ENCODE results near the gene ECHS1. TPM values are rescaled to one million over a fixed set of nuclear protein-coding genes. Genes with fewer than 3 reads are reported as not detected.

ECHS1 gene
- polyA plus RNA-seq, 2 of the 4 experiments (the other 2 are of a cell fraction), result 66.7 to 133 TPM

GRCh38 chr10:133313192-133313591 is 60.0 kb downstream of the ECHS1 start:
- ChIA-PET CTCF (interaction anchor here (0.9 to 3.6 kb wide), 7 partner anchors 11 to 66 kb away, joined by 3 to 33 read pairs (median 3); partner anchors contain the start of gene PAOX), POLR2A (no interaction called here)
- Histone ChIP-seq H3K4me3 (no peak overlapping the region), H3K9me3 (no peaks in the 10 kb centered on the region), H3K27ac (no peak overlapping the region), H3K4me2 (no peak overlapping the region), H3K4me1 (peaks cover 6% of the 10 kb centered on the region; the same call in 1 of the 3 replicates)
- TF ChIP-seq, protein P1, sequence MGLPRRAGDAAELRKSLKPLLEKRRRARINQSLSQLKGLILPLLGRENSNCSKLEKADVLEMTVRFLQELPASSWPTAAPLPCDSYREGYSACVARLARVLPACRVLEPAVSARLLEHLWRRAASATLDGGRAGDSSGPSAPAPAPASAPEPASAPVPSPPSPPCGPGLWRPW (IDR thresholded peaks at IDR 0.05), result no peak
- TF ChIP-seq JUN (IDR thresholded peaks at IDR 0.05), result no peak
- no peak for TF ChIP-seq HEYL (CRISPR knock-in tag; IDR thresholded peaks at IDR 0.05)
- no peak for TF ChIP-seq FOSB (CRISPR knock-in tag; IDR thresholded peaks at IDR 0.05)
- TF ChIP-seq BCL3 (IDR thresholded peaks at IDR 0.05), result no peak
- no peak for FAIRE-seq
- ATAC-seq, result no peak
- 42% methylated on average over 4 of the region's 4 CpGs for WGBS (ENCODE audit: missing lambda C conversion rate)
- no peak for DNase-seq (ENCODE audit: low read depth in 1 of 2, low spot score in 1 of 2)

DNA sequence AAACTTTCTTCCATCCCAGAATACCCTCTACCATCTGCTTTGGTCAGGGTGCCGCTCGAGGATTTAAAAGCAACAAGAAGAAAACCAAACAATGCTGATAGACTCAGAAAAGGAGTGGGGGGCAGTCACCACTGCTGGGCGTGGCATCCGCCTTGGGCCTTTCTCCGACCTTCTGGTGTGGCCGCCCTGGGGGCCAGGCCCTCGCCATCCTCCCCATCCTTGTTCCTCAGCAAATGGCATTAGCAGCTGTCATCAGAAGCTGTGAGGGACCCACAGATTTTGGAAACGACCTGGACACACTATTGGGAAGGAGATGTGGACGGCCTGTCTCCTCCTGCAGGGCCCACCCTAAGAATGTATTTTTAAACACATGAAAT is 60.4 kb downstream of the ECHS1 start:
- Histone ChIP-seq H3K4me2 (no peak overlapping the region), H3K27ac (no peak overlapping the region), H3K9me3 (no peaks in the 10 kb centered on the region), H3K4me1 (peaks cover 6% of the 10 kb centered on the region; the same call in 1 of the 3 replicates), H3K4me3 (no peak overlapping the region)
- DNase-seq (ENCODE audit: low read depth in 1 of 2, low spot score in 1 of 2), result no peak
- 79% methylated on average over 9 of the region's 9 CpGs for WGBS (ENCODE audit: missing lambda C conversion rate)
- ChIA-PET CTCF (interaction anchor here (0.7 to 2.0 kb wide), 2 partner anchors 11 to 16 kb away, joined by 3 to 4 read pairs; no protein-coding TSS in a partner anchor), POLR2A (no interaction called here)
- ATAC-seq, result no peak
- FAIRE-seq, result no peak
- TF ChIP-seq ZFP36 (IDR thresholded peaks at IDR 0.05; ENCODE audit: borderline replicate concordance, partially characterized antibody), result no peak
- TF ChIP-seq KDM5A (IDR thresholded peaks at IDR 0.05), result no peak
- TF ChIP-seq NPAS2 (CRISPR knock-in tag; IDR thresholded peaks at IDR 0.05; ENCODE audit: borderline replicate concordance), result no peak
- TF ChIP-seq, protein P2, sequence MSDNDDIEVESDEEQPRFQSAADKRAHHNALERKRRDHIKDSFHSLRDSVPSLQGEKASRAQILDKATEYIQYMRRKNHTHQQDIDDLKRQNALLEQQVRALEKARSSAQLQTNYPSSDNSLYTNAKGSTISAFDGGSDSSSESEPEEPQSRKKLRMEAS (IDR thresholded peaks at IDR 0.05), result no peak
- no peak for TF ChIP-seq USF2 (IDR thresholded peaks at IDR 0.05)
- no peak for TF ChIP-seq CTCF (IDR thresholded peaks at IDR 0.05)
- TF ChIP-seq ZC3H11A (IDR thresholded peaks at IDR 0.05), result no peak
- TF ChIP-seq FOSL2 (IDR thresholded peaks at IDR 0.05), result no peak
- TF ChIP-seq FOSL2 (CRISPR knock-in tag; IDR thresholded peaks at IDR 0.05), result no peak
- TF ChIP-seq RARB (CRISPR knock-in tag; IDR thresholded peaks at IDR 0.05), result no peak
- TF ChIP-seq ZSCAN20 (CRISPR knock-in tag; IDR thresholded peaks at IDR 0.05), result no peak
- no peak for TF ChIP-seq NFE2L2 (conservative IDR thresholded peaks at IDR 0.05; ENCODE audit: low read length)
- no peak for TF ChIP-seq JUNB (IDR thresholded peaks at IDR 0.05)
- TF ChIP-seq, protein P1 (IDR thresholded peaks at IDR 0.05), result no peak
- TF ChIP-seq HOXB5 (CRISPR knock-in tag; IDR thresholded peaks at IDR 0.05), result no peak
- TF ChIP-seq POLR2AphosphoS2 (conservative IDR thresholded peaks at IDR 0.05; ENCODE audit: low read length), result no peak
- no peak for TF ChIP-seq JUN (IDR thresholded peaks at IDR 0.05)
- TF ChIP-seq TP53 (CRISPR knock-in tag; IDR thresholded peaks at IDR 0.05), result no peak
- no peak for TF ChIP-seq NR3C1 (IDR thresholded peaks at IDR 0.05)

Small RNA genes lying within 50 kb of the gene (small RNA-seq; reads per million reads assigned to genes)
- 0 reads per million in 6 experiments for gene AL360181.4
- gene BANF1P2, result 0 reads per million in 6 experiments
- 0 to 6.0 (median 0) reads per million in 6 experiments for gene MIR3944

Other genes starting within 250 kb of the ECHS1 start
- 0.63 and 0.65 TPM in 2 replicates for gene KNDC1, start 213.1 kb downstream of the ECHS1 start, polyA plus RNA-seq (2011; rRNA removed)
- gene KNDC1, start 213.1 kb downstream of the ECHS1 start, polyA plus RNA-seq (2017; fragmentation: RNase III; extraction: RNeasy Plus Mini Kit Qiagen cat#74134 plus additional on column Dnase treatment), result 0.49 to 0.73 TPM (median 0.56 TPM) in 3 replicates
- gene UTF1, start 143.1 kb downstream of the ECHS1 start, polyA plus RNA-seq (2011; rRNA removed), result not detected in 2 replicates
- not detected in 3 replicates for gene UTF1, start 143.1 kb downstream of the ECHS1 start, polyA plus RNA-seq (2017; fragmentation: RNase III; extraction: RNeasy Plus Mini Kit Qiagen cat#74134 plus additional on column Dnase treatment)
- gene VENTX, start 135.5 kb downstream of the ECHS1 start, polyA plus RNA-seq (2011; rRNA removed), result not detected in 2 replicates
- gene VENTX, start 135.5 kb downstream of the ECHS1 start, polyA plus RNA-seq (2017; fragmentation: RNase III; extraction: RNeasy Plus Mini Kit Qiagen cat#74134 plus additional on column Dnase treatment), result not detected in 3 replicates
- gene ADAM8, start 96.5 kb downstream of the ECHS1 start, polyA plus RNA-seq (2011; rRNA removed), result 1.4 TPM in 2 replicates
- gene ADAM8, start 96.5 kb downstream of the ECHS1 start, polyA plus RNA-seq (2017; fragmentation: RNase III; extraction: RNeasy Plus Mini Kit Qiagen cat#74134 plus additional on column Dnase treatment), result 4.1 to 5.2 TPM (median 4.4 TPM) in 3 replicates
- 44.5 and 44.9 TPM in 2 replicates for gene TUBGCP2, start 64.5 kb downstream of the ECHS1 start, polyA plus RNA-seq (2011; rRNA removed)
- 32.5 to 35.0 TPM (median 33.6 TPM) in 3 replicates for gene TUBGCP2, start 64.5 kb downstream of the ECHS1 start, polyA plus RNA-seq (2017; fragmentation: RNase III; extraction: RNeasy Plus Mini Kit Qiagen cat#74134 plus additional on column Dnase treatment)
- gene ZNF511, start 64.4 kb downstream of the ECHS1 start, polyA plus RNA-seq (2011; rRNA removed), result 39.4 and 40.2 TPM in 2 replicates
- 41.1 to 43.6 TPM (median 41.7 TPM) in 3 replicates for gene ZNF511, start 64.4 kb downstream of the ECHS1 start, polyA plus RNA-seq (2017; fragmentation: RNase III; extraction: RNeasy Plus Mini Kit Qiagen cat#74134 plus additional on column Dnase treatment)
- 0.28 and 0.30 TPM in 2 replicates for gene CALY, start 36.5 kb downstream of the ECHS1 start, polyA plus RNA-seq (2011; rRNA removed)
- 0.63 to 0.89 TPM (median 0.73 TPM) in 3 replicates for gene CALY, start 36.5 kb downstream of the ECHS1 start, polyA plus RNA-seq (2017; fragmentation: RNase III; extraction: RNeasy Plus Mini Kit Qiagen cat#74134 plus additional on column Dnase treatment)
- gene PRAP1, start 26.0 kb downstream of the ECHS1 start, polyA plus RNA-seq (2011; rRNA removed), result 0.13 TPM in 1 of 2 replicates, not detected in the other
- gene PRAP1, start 26.0 kb downstream of the ECHS1 start, polyA plus RNA-seq (2017; fragmentation: RNase III; extraction: RNeasy Plus Mini Kit Qiagen cat#74134 plus additional on column Dnase treatment), result not detected in 3 replicates
- 7.6 and 8.1 TPM in 2 replicates for gene FUOM, start 15.3 kb downstream of the ECHS1 start, polyA plus RNA-seq (2011; rRNA removed)
- 6.5 to 8.7 TPM (median 6.8 TPM) in 3 replicates for gene FUOM, start 15.3 kb downstream of the ECHS1 start, polyA plus RNA-seq (2017; fragmentation: RNase III; extraction: RNeasy Plus Mini Kit Qiagen cat#74134 plus additional on column Dnase treatment)
- gene PAOX, start 5.9 kb upstream of the ECHS1 start, polyA plus RNA-seq (2011; rRNA removed), result 1.6 and 1.8 TPM in 2 replicates
- 1.8 to 2.8 TPM (median 2.3 TPM) in 3 replicates for gene PAOX, start 5.9 kb upstream of the ECHS1 start, polyA plus RNA-seq (2017; fragmentation: RNase III; extraction: RNeasy Plus Mini Kit Qiagen cat#74134 plus additional on column Dnase treatment)
- 65.6 and 67.2 TPM in 2 replicates for gene MTG1, start 20.8 kb upstream of the ECHS1 start, polyA plus RNA-seq (2011; rRNA removed)
- 57.1 to 62.2 TPM (median 60.3 TPM) in 3 replicates for gene MTG1, start 20.8 kb upstream of the ECHS1 start, polyA plus RNA-seq (2017; fragmentation: RNase III; extraction: RNeasy Plus Mini Kit Qiagen cat#74134 plus additional on column Dnase treatment)
- 0.06 and 0.08 TPM in 2 replicates for gene SPRN, start 51.3 kb upstream of the ECHS1 start, polyA plus RNA-seq (2011; rRNA removed)
- 0.15 to 0.18 TPM (median 0.16 TPM) in 3 replicates for gene SPRN, start 51.3 kb upstream of the ECHS1 start, polyA plus RNA-seq (2017; fragmentation: RNase III; extraction: RNeasy Plus Mini Kit Qiagen cat#74134 plus additional on column Dnase treatment)
- gene SCART1, start 80.6 kb upstream of the ECHS1 start, polyA plus RNA-seq (2011; rRNA removed), result 0.45 and 0.96 TPM in 2 replicates
- gene SCART1, start 80.6 kb upstream of the ECHS1 start, polyA plus RNA-seq (2017; fragmentation: RNase III; extraction: RNeasy Plus Mini Kit Qiagen cat#74134 plus additional on column Dnase treatment), result 0.32 to 0.42 TPM (median 0.37 TPM) in 3 replicates
- gene CYP2E1, start 154.0 kb upstream of the ECHS1 start, polyA plus RNA-seq (2011; rRNA removed), result 0.75 and 0.93 TPM in 2 replicates
- 0.14 to 0.21 TPM (median 0.17 TPM) in 3 replicates for gene CYP2E1, start 154.0 kb upstream of the ECHS1 start, polyA plus RNA-seq (2017; fragmentation: RNase III; extraction: RNeasy Plus Mini Kit Qiagen cat#74134 plus additional on column Dnase treatment)
- gene SYCE1, start 192.2 kb upstream of the ECHS1 start, polyA plus RNA-seq (2011; rRNA removed), result not detected in 2 replicates
- gene SYCE1, start 192.2 kb upstream of the ECHS1 start, polyA plus RNA-seq (2017; fragmentation: RNase III; extraction: RNeasy Plus Mini Kit Qiagen cat#74134 plus additional on column Dnase treatment), result not detected in 3 replicates